Ishikawa (cell line): ENCODE data around the gene MRPL49.

Source experiments
- CREB1 ChIP-seq: IDR thresholded peaks from 2 replicates; pipeline ENCODE4 v1.6.1; 2012; ENCODE audit warnings: low read depth
- EGR1 ChIP-seq: IDR thresholded peaks from 2 replicates; pipeline ENCODE4 v1.6.1; 2012
- EP300 ChIP-seq: IDR thresholded peaks from 2 replicates; pipeline ENCODE4 v1.6.1; 2012; ENCODE audit warnings: borderline replicate concordance
- MAX ChIP-seq: IDR thresholded peaks from 2 replicates; pipeline ENCODE4 v1.6.1; 2012
- NFIC ChIP-seq: IDR thresholded peaks from 2 replicates; pipeline ENCODE4 v1.6.1; 2012
- RAD21 ChIP-seq: IDR thresholded peaks from 2 replicates; pipeline ENCODE4 v1.6.1; 2012; ENCODE audit warnings: low read depth
- REST ChIP-seq: IDR thresholded peaks from 2 replicates; pipeline ENCODE4 v1.6.1; 2012; ENCODE audit warnings: low read depth, mild to moderate bottlenecking
- TAF1 ChIP-seq: IDR thresholded peaks from 2 replicates; pipeline ENCODE4 v1.6.1; 2012; ENCODE audit warnings: low read depth, mild to moderate bottlenecking
- TEAD4 ChIP-seq: IDR thresholded peaks from 2 replicates; pipeline ENCODE4 v1.6.1; 2012
- USF1 ChIP-seq: IDR thresholded peaks from 2 replicates; pipeline ENCODE4 v1.6.1; 2012
- YY1 ChIP-seq: IDR thresholded peaks from 2 replicates; pipeline ENCODE4 v1.6.1; 2012; ENCODE audit warnings: low read depth

GRCh38 chr11:65127473-65128181 is 5.5 kb downstream of the MRPL49 start:
- TF ChIP-seq REST (no peak), MAX (no peak), EGR1 (no peak), YY1 (no peak), NFIC (no peak), RAD21 (no peak), TAF1 (no peak), EP300 (no peak), CREB1 (no peak), USF1 (no peak), TEAD4 (no peak)
